Left colon (tissue), 2 donors: ENCODE results near the gene GMNN. TPM values are rescaled to one million over a fixed set of nuclear protein-coding genes. Genes with fewer than 3 reads are reported as not detected.

ENCODE experiments used
- ATAC-seq: fragments of 200-7000 bp; cut with Tn5 transposase; one replicate; pipeline ENCODE4 v1.9.1; 2020; ENCODE audit warnings: mild to moderate bottlenecking, moderate library complexity
- DNase-seq, 2 donors: peaks; one replicate each; pipeline ENCODE4 v3.0.0-alpha.2; 2020
- intact Hi-C, 2 donors: fragments of 100-400 bp; cut with DNase I in 1 of 2; cut with micrococcal nuclease in 1 of 2; formaldehyde crosslinking; loops; one replicate each; pipeline versions ENCODE4 v1.11.2 to v1.14.0; 2022; cut with DNase I, micrococcal nuclease
- total RNA-seq, 2 donors: library from RNA; stranded (reverse); fragmentation: NEBNext Ultra II Directional; extraction: Animal tissue kit (Norgen Biotek cat#: 25700); gene quantifications; one replicate each; pipeline ENCODE4 v1.2.1, GENCODE V29; 2021
- donor health status: DM: no; HTN: no; CAD: no.
- donor health status: DM: yes; HTN: yes; CAD: no.

Gene GMNN
- total RNA-seq, 2 donors from 2014 or later: 40.7 to 67.2 TPM

DNA sequence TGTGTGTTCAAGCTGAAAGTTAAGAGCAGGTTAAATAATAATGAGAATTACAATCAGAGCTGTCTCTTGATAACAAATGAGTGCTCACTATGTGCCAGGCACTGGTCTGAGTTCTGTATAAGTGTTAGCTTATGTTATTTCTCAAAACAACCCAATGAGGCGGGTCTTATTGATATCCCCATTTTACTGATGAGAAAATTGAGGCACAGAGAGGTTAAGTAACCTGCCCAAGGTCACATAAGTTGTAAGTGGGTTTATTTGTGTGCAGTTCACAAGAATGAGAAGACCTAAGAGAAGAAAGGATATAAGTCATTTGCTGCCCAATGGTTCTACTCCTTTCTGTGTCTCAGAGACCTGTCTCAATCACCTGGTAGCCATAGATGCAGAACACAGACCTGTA, 58.1 kb downstream of the GMNN start:
- ATAC-seq: no peak
- intact Hi-C loops: no loop called here
- no peak for DNase-seq

DNA sequence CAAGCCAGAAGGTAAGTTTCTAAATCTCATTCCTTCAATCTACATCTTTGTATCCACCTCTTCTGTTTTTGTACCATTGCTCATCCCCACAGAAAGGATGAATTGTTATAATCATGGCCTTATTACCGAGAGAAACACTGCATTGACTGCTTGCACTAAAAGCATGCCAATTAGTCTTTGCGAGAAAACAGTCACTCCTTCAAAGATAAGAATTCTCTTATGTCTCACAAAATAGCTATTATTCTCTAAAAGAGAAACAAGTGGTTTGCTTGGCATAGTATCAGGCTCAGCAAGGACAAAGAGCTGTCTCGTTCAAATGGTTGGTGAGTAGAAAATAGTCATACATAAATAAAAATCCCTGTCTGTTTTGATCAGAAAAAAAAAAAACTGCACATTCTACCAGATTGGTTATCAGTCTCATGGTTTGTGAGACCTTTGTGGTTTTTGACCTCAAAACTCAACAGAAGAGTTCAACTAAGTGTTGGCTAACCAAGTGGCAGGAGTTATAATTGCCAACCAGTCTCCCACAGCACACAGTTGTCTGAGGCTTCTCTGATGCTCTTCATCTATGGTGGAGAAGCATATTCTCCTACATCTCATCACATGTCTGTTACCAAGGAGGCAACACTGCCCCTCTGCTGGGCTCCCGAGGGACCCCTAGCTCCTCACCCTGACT, 59.1 kb downstream of the GMNN start:
- ATAC-seq (no peak), DNase-seq (no peak)
- intact Hi-C loops: no loop called here

Other genes with a start within 250 kb of the GMNN start
- under 1 TPM; 0.24 to 0.95 TPM for gene KIAA0319, start 128.7 kb upstream of the GMNN start, total RNA-seq
- 100 to 1,000 TPM; 151 to 362 TPM for gene TDP2, start 108.0 kb upstream of the GMNN start, total RNA-seq
- gene ACOT13, start 107.9 kb upstream of the GMNN start, total RNA-seq: 10 to 100 TPM; 41.2 to 51.1 TPM
- 10 to 100 TPM; 70.0 to 84.9 TPM for gene C6orf62, start 55.8 kb upstream of the GMNN start, total RNA-seq
- not detected for gene ARMH2, start 24.0 kb downstream of the GMNN start, total RNA-seq
- 1 to 10 TPM; 1.7 to 2.8 TPM for gene RIPOR2, start 161.0 kb downstream of the GMNN start, total RNA-seq